Stomach (tissue), 4 donors: ENCODE measurements around the gene ZNF516.

Experiments
- CTCF ChIP-seq, 7 experiments: fragments of 450-650 bp in 4 of 7; fragments of 200-600 bp in 3 of 7; sonication (generic) in 3 of 7; IDR thresholded peaks; one replicate each; pipeline ENCODE4 v1.5.1; 2016 to 2019; ENCODE audit warnings: antibody characterized with exemption in 7 of 7, control low read depth in 2 of 7, mild to moderate bottlenecking in 1 of 7
- POLR2AphosphoS5 ChIP-seq, 3 donors: sonication (generic); formaldehyde crosslinking; IDR thresholded peaks; one replicate each; pipeline ENCODE4 v1.6.1; 2016; ENCODE audit warnings: antibody characterized with exemption in 3 of 3

- TF ChIP-seq POLR2AphosphoS5 (IDR thresholded peaks at IDR 0.05) (no peak), CTCF (IDR thresholded peaks at IDR 0.05) (no peak)
Observed at GRCh38 chr18:76460482-76460881, 34.6 kb downstream of the ZNF516 start.
